OCI-LY3 (cell line): Measurements from ENCODE around the gene FMNL1.
A peak's percentile ranks its signal among the peaks of the same experiment; 100 is the strongest.

Source experiments
- H2AFZ ChIP-seq: fragments of 200-600, 300-600 bp; shearing (Covaris generic); 2 replicates; pipeline ENCODE4 v1.6.0; 2014; ENCODE audit warnings: antibody characterized with exemption, low read depth, low read length
- H3K27ac ChIP-seq: fragments of 200-600, 300-600 bp; sonication (generic); 2 replicates; pipeline ENCODE4 v1.5.1; 2014; ENCODE audit warnings: mild to moderate bottlenecking, low read length, moderate library complexity, mixed read lengths
- H3K27me3 ChIP-seq: fragments of 200-600, 300-600 bp; sonication (generic); 2 replicates; pipeline ENCODE4 v1.6.1; 2014; ENCODE audit warnings: low read depth, low read length, mixed read lengths
- H3K36me3 ChIP-seq: fragments of 200-600, 300-600 bp; sonication (generic); replicated peaks from 2 replicates; pipeline ENCODE3; 2014; ENCODE audit warnings: low read depth, low read length, mixed read lengths
- H3K4me1 ChIP-seq: fragments of 300-600, 200-600 bp; sonication (generic); 2 replicates; pipeline ENCODE4 v1.6.1; 2014; ENCODE audit warnings: low read length, mixed read lengths
- H3K4me2 ChIP-seq: fragments of 200-600, 300-600 bp; sonication (generic); 2 replicates; pipeline ENCODE4 v1.6.1; 2014; ENCODE audit warnings: low read length, mixed read lengths
- H3K4me3 ChIP-seq: fragments of 300-600, 200-600 bp; sonication (generic); 2 replicates; pipeline ENCODE4 v1.5.1; 2014; ENCODE audit warnings: antibody characterized with exemption, mild to moderate bottlenecking, low read length, moderate library complexity
- H3K79me2 ChIP-seq: fragments of 300-600, 200-600 bp; shearing (Covaris generic); 2 replicates; pipeline ENCODE4 v1.6.1; 2014; ENCODE audit warnings: mild to moderate bottlenecking, low read length, mixed read lengths
- H3K9ac ChIP-seq: fragments of 300-600, 200-600 bp; shearing (Covaris generic); 2 replicates; pipeline ENCODE4 v1.6.0; 2014; ENCODE audit warnings: mild to moderate bottlenecking, low read length, moderate library complexity
- H3K9me3 ChIP-seq: fragments of 200-600, 300-600 bp; shearing (Covaris generic); 2 replicates; pipeline ENCODE4 v1.6.1; 2014; ENCODE audit warnings: low read length, mixed read lengths; ENCODE audit not compliant: insufficient read depth
- H4K20me1 ChIP-seq: fragments of 200-600, 300-600 bp; sonication (generic); 2 replicates; pipeline ENCODE4 v1.6.1; 2016; ENCODE audit warnings: low read length, mixed read lengths; ENCODE audit not compliant: insufficient read depth
- CTCF ChIP-seq: fragments of 200-600, 300-600 bp; sonication (generic); IDR thresholded peaks from 2 replicates; pipeline ENCODE4 v1.5.1; 2014; ENCODE audit warnings: antibody characterized with exemption, low read length, low read depth
- EZH2phosphoT487 ChIP-seq: fragments of 200-600 bp; shearing (Covaris generic); IDR thresholded peaks from 2 replicates; pipeline ENCODE4 v1.6.1; 2018; ENCODE audit warnings: antibody characterized with exemption, mixed run types, low read depth

FMNL1 gene

GRCh38 chr17:45231481-45232116 is 9.9 kb downstream of the FMNL1 start:
- Histone ChIP-seq H3K4me3 (no peak overlapping the region), H3K4me2 (no peak overlapping the region), H3K79me2 (peaks cover 46% of the 10 kb centered on the region), H2AFZ (no peak overlapping the region), H3K36me3 (peaks cover 4% of the 10 kb centered on the region), H3K4me1 (peaks cover 54% of the 10 kb centered on the region), H3K9me3 (no peaks in the 10 kb centered on the region), H3K27ac (no peak overlapping the region), H4K20me1 (peaks cover 8% of the 10 kb centered on the region), H3K27me3 (no peaks in the 10 kb centered on the region), H3K9ac (no peak overlapping the region)
- TF ChIP-seq CTCF (peak; percentile 36), EZH2phosphoT487 (no peak)

GRCh38 chr17:45232514-45233422 is 11.1 kb downstream of the FMNL1 start:
- Histone ChIP-seq H2AFZ (no peak overlapping the region), H3K27ac (no peak overlapping the region), H3K4me2 (no peak overlapping the region), H3K36me3 (peaks cover 10% of the 10 kb centered on the region), H3K27me3 (no peaks in the 10 kb centered on the region), H3K9ac (no peak overlapping the region), H3K4me3 (no peak overlapping the region), H4K20me1 (peaks cover 8% of the 10 kb centered on the region), H3K4me1 (peaks cover 42% of the 10 kb centered on the region), H3K9me3 (no peaks in the 10 kb centered on the region), H3K79me2 (peaks cover 34% of the 10 kb centered on the region)
- TF ChIP-seq EZH2phosphoT487 (no peak), CTCF (no peak)

- Histone ChIP-seq H3K27ac (no peak overlapping the region), H3K9ac (no peak overlapping the region), H3K79me2 (peaks cover 27% of the 10 kb centered on the region), H3K4me2 (no peak overlapping the region), H3K4me1 (peaks cover 35% of the 10 kb centered on the region), H3K4me3 (no peak overlapping the region), H3K36me3 (peaks cover 14% of the 10 kb centered on the region), H3K9me3 (no peaks in the 10 kb centered on the region), H3K27me3 (no peaks in the 10 kb centered on the region), H2AFZ (no peak overlapping the region), H4K20me1 (peaks cover 8% of the 10 kb centered on the region)
- TF ChIP-seq CTCF, result no peak
- TF ChIP-seq EZH2phosphoT487, result no peak
These were observed 11.8 kb downstream of the FMNL1 start for GRCh38 chr17:45233423-45233924.

GRCh38 chr17:45234641-45235415 is 13.1 kb downstream of the FMNL1 start:
- H3K27me3 ChIP-seq, result no peaks in the 10 kb centered on the region
- no peak overlapping the region for H3K4me3 ChIP-seq
- peaks cover 22% of the 10 kb centered on the region for H3K4me1 ChIP-seq
- H3K27ac ChIP-seq, result no peak overlapping the region
- peaks cover 14% of the 10 kb centered on the region for H3K36me3 ChIP-seq
- no peak overlapping the region for H2AFZ ChIP-seq
- no peaks in the 10 kb centered on the region for H3K9me3 ChIP-seq
- no peak overlapping the region for H3K9ac ChIP-seq
- no peak overlapping the region for H3K4me2 ChIP-seq
- peaks cover 8% of the 10 kb centered on the region for H4K20me1 ChIP-seq
- TF ChIP-seq EZH2phosphoT487, result no peak
- peak; percentile 45 for TF ChIP-seq CTCF
- peaks cover 14% of the 10 kb centered on the region for H3K79me2 ChIP-seq
